Measurements from ENCODE around the gene MYL7. TPM values are rescaled to one million over a fixed set of nuclear protein-coding genes. Genes with fewer than 3 reads are reported as not detected.

Gene MYL7
- total RNA-seq, 1 experiment from 2014 or later = not detected

GRCh38 chr7:44122529-44122928, 18.6 kb downstream of the MYL7 start:
- ATAC-seq = no peak
- intact Hi-C loops (cut with micrococcal nuclease; ENCODE audit: unreplicated experiment) (no loop called here), in situ Hi-C loops (cut with HindIII; ENCODE audit: low pct_unique_long_range_greater_than_20kb, low sequenced_read_pairs) (no loop called here)
- TF ChIP-seq, protein P1, sequence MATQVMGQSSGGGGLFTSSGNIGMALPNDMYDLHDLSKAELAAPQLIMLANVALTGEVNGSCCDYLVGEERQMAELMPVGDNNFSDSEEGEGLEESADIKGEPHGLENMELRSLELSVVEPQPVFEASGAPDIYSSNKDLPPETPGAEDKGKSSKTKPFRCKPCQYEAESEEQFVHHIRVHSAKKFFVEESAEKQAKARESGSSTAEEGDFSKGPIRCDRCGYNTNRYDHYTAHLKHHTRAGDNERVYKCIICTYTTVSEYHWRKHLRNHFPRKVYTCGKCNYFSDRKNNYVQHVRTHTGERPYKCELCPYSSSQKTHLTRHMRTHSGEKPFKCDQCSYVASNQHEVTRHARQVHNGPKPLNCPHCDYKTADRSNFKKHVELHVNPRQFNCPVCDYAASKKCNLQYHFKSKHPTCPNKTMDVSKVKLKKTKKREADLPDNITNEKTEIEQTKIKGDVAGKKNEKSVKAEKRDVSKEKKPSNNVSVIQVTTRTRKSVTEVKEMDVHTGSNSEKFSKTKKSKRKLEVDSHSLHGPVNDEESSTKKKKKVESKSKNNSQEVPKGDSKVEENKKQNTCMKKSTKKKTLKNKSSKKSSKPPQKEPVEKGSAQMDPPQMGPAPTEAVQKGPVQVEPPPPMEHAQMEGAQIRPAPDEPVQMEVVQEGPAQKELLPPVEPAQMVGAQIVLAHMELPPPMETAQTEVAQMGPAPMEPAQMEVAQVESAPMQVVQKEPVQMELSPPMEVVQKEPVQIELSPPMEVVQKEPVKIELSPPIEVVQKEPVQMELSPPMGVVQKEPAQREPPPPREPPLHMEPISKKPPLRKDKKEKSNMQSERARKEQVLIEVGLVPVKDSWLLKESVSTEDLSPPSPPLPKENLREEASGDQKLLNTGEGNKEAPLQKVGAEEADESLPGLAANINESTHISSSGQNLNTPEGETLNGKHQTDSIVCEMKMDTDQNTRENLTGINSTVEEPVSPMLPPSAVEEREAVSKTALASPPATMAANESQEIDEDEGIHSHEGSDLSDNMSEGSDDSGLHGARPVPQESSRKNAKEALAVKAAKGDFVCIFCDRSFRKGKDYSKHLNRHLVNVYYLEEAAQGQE (IDR thresholded peaks at IDR 0.05; ENCODE audit: insufficient read depth in 1 of 2, low read depth in 2 of 2, low read length in 1 of 2) = no peak
- TF ChIP-seq SIN3A (IDR thresholded peaks at IDR 0.05; ENCODE audit: borderline replicate concordance, insufficient read depth, low read depth, low read length) (no peak), POLR2AphosphoS5 (IDR thresholded peaks at IDR 0.05; ENCODE audit: low read depth, low read length) (no peak), TCF7L2 (IDR thresholded peaks at IDR 0.05; ENCODE audit: low read depth, low read length) (no peak)
- TF ChIP-seq, protein P2, sequence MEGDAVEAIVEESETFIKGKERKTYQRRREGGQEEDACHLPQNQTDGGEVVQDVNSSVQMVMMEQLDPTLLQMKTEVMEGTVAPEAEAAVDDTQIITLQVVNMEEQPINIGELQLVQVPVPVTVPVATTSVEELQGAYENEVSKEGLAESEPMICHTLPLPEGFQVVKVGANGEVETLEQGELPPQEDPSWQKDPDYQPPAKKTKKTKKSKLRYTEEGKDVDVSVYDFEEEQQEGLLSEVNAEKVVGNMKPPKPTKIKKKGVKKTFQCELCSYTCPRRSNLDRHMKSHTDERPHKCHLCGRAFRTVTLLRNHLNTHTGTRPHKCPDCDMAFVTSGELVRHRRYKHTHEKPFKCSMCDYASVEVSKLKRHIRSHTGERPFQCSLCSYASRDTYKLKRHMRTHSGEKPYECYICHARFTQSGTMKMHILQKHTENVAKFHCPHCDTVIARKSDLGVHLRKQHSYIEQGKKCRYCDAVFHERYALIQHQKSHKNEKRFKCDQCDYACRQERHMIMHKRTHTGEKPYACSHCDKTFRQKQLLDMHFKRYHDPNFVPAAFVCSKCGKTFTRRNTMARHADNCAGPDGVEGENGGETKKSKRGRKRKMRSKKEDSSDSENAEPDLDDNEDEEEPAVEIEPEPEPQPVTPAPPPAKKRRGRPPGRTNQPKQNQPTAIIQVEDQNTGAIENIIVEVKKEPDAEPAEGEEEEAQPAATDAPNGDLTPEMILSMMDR (IDR thresholded peaks at IDR 0.05) = no peak
- Histone ChIP-seq H3K27me3 (ENCODE audit: control insufficient read depth, insufficient read depth, low read length) (no peaks in the 10 kb centered on the region), H3K4me3 (ENCODE audit: low read depth in 2 of 2, low read length in 2 of 2) (peak overlapping the region; percentile 72 to 87), H3K36me3 (ENCODE audit: control insufficient read depth, insufficient read depth, low read length) (peaks cover 14% of the 10 kb centered on the region), H3K9me3 (ENCODE audit: control insufficient read depth, insufficient read depth, low read depth, low read length) (no peaks in the 10 kb centered on the region), H3K4me1 (ENCODE audit: control insufficient read depth, insufficient read depth, low read length) (peaks cover 11% of the 10 kb centered on the region), H3K27ac (ENCODE audit: low read length) (peak overlapping the region; percentile 97)
- DNase-seq (ENCODE audit: low read depth, low spot score) = no peak
- ChIA-PET POLR2A (interaction anchor here (0.6 kb wide), 1 partner anchor 366 kb away, joined by 5 read pairs; no protein-coding TSS in a partner anchor), CTCF (interaction anchor here (0.7 kb wide), 1 partner anchor 73 kb away, joined by 4 read pairs; no protein-coding TSS in a partner anchor)
- BruUV-seq (replicated peaks) = no TSS peak

- in situ Hi-C loops (cut with HindIII; ENCODE audit: low pct_unique_long_range_greater_than_20kb, low sequenced_read_pairs) = no loop called here
- peaks cover 19% of the 10 kb centered on the region for H3K36me3 ChIP-seq (ENCODE audit: control insufficient read depth, insufficient read depth, low read length)
- no TSS peak for BruUV-seq (replicated peaks)
- peaks cover 11% of the 10 kb centered on the region for H3K4me1 ChIP-seq (ENCODE audit: control insufficient read depth, insufficient read depth, low read length)
- DNase-seq (ENCODE audit: low read depth, low spot score) (no peak), ATAC-seq (no peak)
- peak overlapping the region in 1 of 2 experiments; percentile 87; a peak in 2 of 4 replicates for H3K4me3 ChIP-seq (ENCODE audit: low read depth in 2 of 2, low read length in 2 of 2)
- H3K27ac ChIP-seq (ENCODE audit: low read length) = peak overlapping the region; percentile 97
- ChIA-PET POLR2A (no interaction called here), CTCF (interaction anchor here (0.7 kb wide), 1 partner anchor 74 kb away, joined by 4 read pairs; no protein-coding TSS in a partner anchor)
- H3K27me3 ChIP-seq (ENCODE audit: control insufficient read depth, insufficient read depth, low read length) = no peaks in the 10 kb centered on the region
- TF ChIP-seq SIN3A (IDR thresholded peaks at IDR 0.05; ENCODE audit: borderline replicate concordance, insufficient read depth, low read depth, low read length) (no peak), TCF7L2 (IDR thresholded peaks at IDR 0.05; ENCODE audit: low read depth, low read length) (no peak), POLR2AphosphoS5 (IDR thresholded peaks at IDR 0.05; ENCODE audit: low read depth, low read length) (no peak)
- TF ChIP-seq, protein P2 (IDR thresholded peaks at IDR 0.05) = no peak
- TF ChIP-seq, protein P1 (IDR thresholded peaks at IDR 0.05; ENCODE audit: insufficient read depth in 1 of 2, low read depth in 2 of 2, low read length in 1 of 2) = no peak
- H3K9me3 ChIP-seq (ENCODE audit: control insufficient read depth, insufficient read depth, low read depth, low read length) = no peaks in the 10 kb centered on the region
- intact Hi-C loops (cut with micrococcal nuclease; ENCODE audit: unreplicated experiment) = no loop called here
Observed at GRCh38 chr7:44121761-44122420, 19.2 kb downstream of the MYL7 start.

All from Panc1 (cell line).